Fibroblast of lung (primary cell): ENCODE data around the gene PXMP2. TPM values are rescaled to one million over a fixed set of nuclear protein-coding genes. Genes with fewer than 3 reads are reported as not detected.

Source experiments
- DNase-seq, 2 donors: peaks; one replicate each; pipeline versions ENCODE4 v3.0.0 to v3.0.0-alpha.2; 2010; ENCODE audit warnings: low read depth in 2 of 2
- H2AFZ ChIP-seq: 2 replicates; pipeline ENCODE4 v1.5.1; 2012; ENCODE audit warnings: low read length, control low read depth, inconsistent platforms
- H3K27ac ChIP-seq: 2 replicates; pipeline ENCODE4 v1.5.1; 2011; ENCODE audit warnings: low read length, control low read depth; ENCODE audit not compliant: insufficient read depth
- H3K27me3 ChIP-seq: 2 replicates; pipeline ENCODE4 v1.5.1; 2011; ENCODE audit warnings: mild to moderate bottlenecking, low read length; ENCODE audit not compliant: control insufficient read depth, insufficient read depth
- H3K36me3 ChIP-seq: 2 replicates; pipeline ENCODE4 v1.5.1; 2011; ENCODE audit warnings: low read length; ENCODE audit not compliant: control insufficient read depth, insufficient read depth
- H3K4me1 ChIP-seq: 2 replicates; pipeline ENCODE4 v1.5.1; 2011; ENCODE audit warnings: low read length; ENCODE audit not compliant: control insufficient read depth, insufficient read depth; ENCODE audit errors: extremely low read depth
- H3K4me2 ChIP-seq: 2 replicates; pipeline ENCODE4 v1.5.1; 2011; ENCODE audit warnings: low read length, control low read depth; ENCODE audit not compliant: insufficient read depth; ENCODE audit errors: extremely low read depth
- H3K4me3 ChIP-seq, 4 experiments: fragments of 200-600 bp in 1 of 4; sonication (generic) in 1 of 4; replicated peaks in 1 of 4; 2 replicates each; pipeline ENCODE4 v1.5.1; 2011 to 2016; ENCODE audit warnings: low read length in 4 of 4, low read depth in 3 of 4, mild to moderate bottlenecking in 3 of 4, control low read depth in 2 of 4, inconsistent platforms in 1 of 4, mixed read lengths in 1 of 4; ENCODE audit not compliant: insufficient read depth in 1 of 4; ENCODE audit errors: control extremely low read depth in 1 of 4
- H3K79me2 ChIP-seq: 2 replicates; pipeline ENCODE4 v1.5.1; 2012; ENCODE audit warnings: mild to moderate bottlenecking, low read length, inconsistent platforms; ENCODE audit not compliant: control insufficient read depth, insufficient read depth
- H3K9ac ChIP-seq: 2 replicates; pipeline ENCODE4 v1.5.1; 2011; ENCODE audit warnings: mild to moderate bottlenecking, low read length, control low read depth; ENCODE audit not compliant: insufficient read depth
- H3K9me3 ChIP-seq: 2 replicates; pipeline ENCODE4 v1.5.1; 2012; ENCODE audit warnings: low read depth, low read length; ENCODE audit not compliant: control insufficient read depth, insufficient read depth
- H4K20me1 ChIP-seq: 2 replicates; pipeline ENCODE4 v1.5.1; 2011; ENCODE audit warnings: low read length; ENCODE audit not compliant: control insufficient read depth, insufficient read depth; ENCODE audit errors: extremely low read depth
- CTCF ChIP-seq, 2 donors: IDR thresholded peaks in 1 of 2; conservative IDR thresholded peaks in 1 of 2; 1 replicate in 1 of 2; 2 replicates in 1 of 2; pipeline ENCODE4 v1.5.1; 2011 to 2012; ENCODE audit warnings: low read length in 2 of 2, control low read depth in 1 of 2, inconsistent platforms in 1 of 2, low read depth in 1 of 2, mild to moderate bottlenecking in 1 of 2
- EZH2 ChIP-seq: IDR thresholded peaks from 2 replicates; pipeline ENCODE4 v1.5.1; 2012; ENCODE audit warnings: low read length, control low read depth, mild to moderate bottlenecking; ENCODE audit errors: missing control alignments
- polyA plus RNA-seq, 2 donors: library from polyadenylated mRNA; depleted of rRNA in 1 of 2; stranded (reverse) in 1 of 2; unstranded in 1 of 2; fragments of >200 nt; gene quantifications; 2 replicates each; pipeline ENCODE4 v1.2.1, GENCODE V29; 2011 to 2012; ENCODE audit warnings: missing spikeins in 1 of 2
- total RNA-seq: library from RNA; depleted of rRNA; stranded (reverse); fragments of >200 nt; gene quantifications from 2 replicates; pipeline ENCODE4 v1.2.1, GENCODE V29; 2014

The PXMP2 gene
- total and polyA plus RNA-seq, 2 donors (not counting 1 experiment from before 2014, with no cell fraction given), result 10.6 to 14.5 TPM

DNA sequence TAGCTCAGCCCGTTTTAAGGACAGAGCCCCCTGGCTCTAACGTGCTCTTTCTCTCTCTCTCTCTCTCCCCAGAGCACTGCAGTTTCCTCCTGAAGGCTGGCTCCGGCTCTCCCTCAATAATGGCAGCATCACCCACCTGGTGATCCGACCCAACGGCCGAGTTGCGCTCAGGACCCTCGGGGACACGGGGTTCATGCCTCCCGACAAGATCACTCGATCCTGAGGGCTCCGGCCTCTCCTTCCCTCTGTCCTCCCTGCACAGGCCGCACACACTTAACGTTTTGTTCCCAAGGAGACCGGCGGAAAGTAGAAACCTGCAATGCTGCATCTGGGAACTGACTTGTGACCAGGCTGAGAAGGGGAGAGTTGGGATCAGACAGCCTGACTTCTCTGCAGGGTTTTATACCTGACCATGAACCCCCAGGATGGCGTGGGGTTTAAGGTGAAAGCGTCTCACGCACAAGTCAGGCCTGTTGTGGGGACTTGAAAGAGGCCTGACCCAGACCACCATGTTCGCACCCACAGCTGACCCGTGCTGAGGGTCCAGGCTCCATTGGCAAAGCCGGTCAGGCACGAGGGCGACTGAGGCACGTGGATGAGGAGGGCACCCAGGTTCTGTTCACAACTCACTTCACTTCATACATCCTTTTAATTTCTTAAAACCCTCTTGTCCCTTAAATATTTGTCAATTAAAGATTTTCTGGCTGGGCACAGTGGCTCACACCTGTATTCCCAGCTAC is 33.4 kb downstream of the PXMP2 start:
- Histone ChIP-seq H3K9ac (no peak overlapping the region), H3K4me1 (no peaks in the 10 kb centered on the region), H2AFZ (no peak overlapping the region), H3K79me2 (peaks cover 8% of the 10 kb centered on the region), H3K36me3 (peaks cover 31% of the 10 kb centered on the region), H4K20me1 (no peaks in the 10 kb centered on the region), H3K27me3 (no peaks in the 10 kb centered on the region), H3K4me3 (no peak overlapping the region), H3K9me3 (no peaks in the 10 kb centered on the region), H3K4me2 (no peak overlapping the region), H3K27ac (no peak overlapping the region)
- TF ChIP-seq CTCF (conservative IDR thresholded peaks at IDR 0.05 in 1 of 2, IDR thresholded peaks at IDR 0.05 in 1 of 2; ENCODE audit: low read depth in 1 of 2, low read length in 2 of 2) (no peak), EZH2 (no peak)
- DNase-seq, result no peak

- no peak overlapping the region for H3K4me3 ChIP-seq
- H3K4me1 ChIP-seq, result no peaks in the 10 kb centered on the region
- DNase-seq, result peak in 1 of 2 donors; percentile 48
- peaks cover 48% of the 10 kb centered on the region for H3K36me3 ChIP-seq
- no peak overlapping the region for H3K27ac ChIP-seq
- H3K4me2 ChIP-seq, result no peak overlapping the region
- H3K9me3 ChIP-seq, result no peaks in the 10 kb centered on the region
- H3K27me3 ChIP-seq, result no peaks in the 10 kb centered on the region
- H2AFZ ChIP-seq, result no peak overlapping the region
- H4K20me1 ChIP-seq, result no peaks in the 10 kb centered on the region
- TF ChIP-seq CTCF (conservative IDR thresholded peaks at IDR 0.05 in 1 of 2, IDR thresholded peaks at IDR 0.05 in 1 of 2; ENCODE audit: low read depth in 1 of 2, low read length in 2 of 2) (no peak), EZH2 (no peak)
- peaks cover 13% of the 10 kb centered on the region for H3K79me2 ChIP-seq
- no peak overlapping the region for H3K9ac ChIP-seq
These were observed 35.8 kb downstream of the PXMP2 start for GRCh38 chr12:132723015-132723763.

DNA sequence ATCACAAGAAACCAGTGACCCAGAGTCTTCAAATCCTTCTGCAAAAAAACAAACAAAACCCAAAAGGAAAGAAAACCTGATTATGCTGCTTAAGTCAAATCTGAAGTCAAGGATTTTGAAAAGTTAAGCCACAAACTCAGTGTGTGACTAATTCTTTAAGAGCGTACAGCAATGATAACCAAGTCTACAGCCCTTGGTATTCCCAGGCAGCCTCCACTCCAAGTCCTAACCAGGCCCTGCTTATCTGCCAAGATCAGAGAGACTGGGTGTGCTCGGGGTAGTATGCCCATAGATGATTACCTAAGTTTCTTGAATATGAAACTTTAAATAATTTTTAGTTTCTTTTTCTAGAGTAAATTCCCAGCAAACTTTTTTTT is 36.4 kb downstream of the PXMP2 start:
- no peak overlapping the region for H3K4me3 ChIP-seq
- no peak overlapping the region for H3K9ac ChIP-seq
- TF ChIP-seq CTCF (conservative IDR thresholded peaks at IDR 0.05 in 1 of 2, IDR thresholded peaks at IDR 0.05 in 1 of 2; ENCODE audit: low read depth in 1 of 2, low read length in 2 of 2), result no peak
- no peak for TF ChIP-seq EZH2
- H3K79me2 ChIP-seq, result peaks cover 13% of the 10 kb centered on the region
- peak in 1 of 2 donors; percentile 86 for DNase-seq
- H3K4me1 ChIP-seq, result no peaks in the 10 kb centered on the region
- H3K4me2 ChIP-seq, result no peak overlapping the region
- no peak overlapping the region for H2AFZ ChIP-seq
- peaks cover 49% of the 10 kb centered on the region for H3K36me3 ChIP-seq
- H4K20me1 ChIP-seq, result no peaks in the 10 kb centered on the region
- no peaks in the 10 kb centered on the region for H3K9me3 ChIP-seq
- H3K27me3 ChIP-seq, result no peaks in the 10 kb centered on the region
- no peak overlapping the region for H3K27ac ChIP-seq
